Mesenchymal stem cell (in vitro differentiated cells and primary cell): ENCODE measurements around the gene CCDC197.
A peak's percentile ranks its signal among the peaks of the same experiment; 100 is the strongest.

ENCODE experiments used
- DNase-seq: peaks from one replicate; pipeline ENCODE4 v3.0.0-alpha.2; 2013
- H2AFZ ChIP-seq: one replicate; pipeline ENCODE4 v1.6.1; 2013; ENCODE audit warnings: low read depth, mild to moderate bottlenecking, control low read depth, inconsistent platforms, low read length, moderate library complexity
- H2AK5ac ChIP-seq: 2 replicates; pipeline ENCODE4 v1.6.1; 2013; ENCODE audit warnings: low read length, moderate library complexity, mild to moderate bottlenecking, inconsistent platforms; ENCODE audit not compliant: severe bottlenecking
- H2BK120ac ChIP-seq: one replicate; pipeline ENCODE4 v1.6.1; 2013; ENCODE audit warnings: low read depth, mild to moderate bottlenecking, inconsistent platforms, low read length, moderate library complexity
- H2BK12ac ChIP-seq, 2 experiments: one replicate each; pipeline ENCODE4 v1.6.1; 2013; ENCODE audit warnings: inconsistent platforms in 2 of 2, low read length in 2 of 2, mild to moderate bottlenecking in 2 of 2, moderate library complexity in 2 of 2, control low read depth in 1 of 2
- H2BK15ac ChIP-seq: one replicate; pipeline ENCODE4 v1.6.1; 2013; ENCODE audit warnings: mild to moderate bottlenecking, low read depth, inconsistent platforms; ENCODE audit not compliant: poor library complexity, severe bottlenecking
- H2BK5ac ChIP-seq: 2 replicates; pipeline ENCODE4 v1.6.1; 2013; ENCODE audit warnings: low read depth, mild to moderate bottlenecking, low read length, control low read depth, inconsistent platforms; ENCODE audit not compliant: poor library complexity, severe bottlenecking
- H3K14ac ChIP-seq, 2 experiments: one replicate each; pipeline ENCODE4 v1.6.1; 2013; ENCODE audit warnings: inconsistent platforms in 2 of 2, low read length in 2 of 2, control low read depth in 1 of 2, mild to moderate bottlenecking in 1 of 2, moderate library complexity in 1 of 2
- H3K18ac ChIP-seq, 2 experiments: one replicate each; pipeline ENCODE4 v1.6.1; 2013; ENCODE audit warnings: inconsistent platforms in 2 of 2, low read length in 2 of 2, control low read depth in 1 of 2, low read depth in 1 of 2, mild to moderate bottlenecking in 1 of 2
- H3K23ac ChIP-seq, 2 experiments: one replicate each; pipeline ENCODE4 v1.6.1; 2013; ENCODE audit warnings: inconsistent platforms in 2 of 2, low read length in 2 of 2, mild to moderate bottlenecking in 2 of 2, moderate library complexity in 2 of 2, control low read depth in 1 of 2
- H3K27ac ChIP-seq: 2 replicates; pipeline ENCODE4 v1.5.1; 2013; ENCODE audit warnings: mild to moderate bottlenecking, moderate library complexity, low read length, control low read depth, inconsistent platforms; ENCODE audit not compliant: poor library complexity, severe bottlenecking
- H3K27me3 ChIP-seq, 2 experiments: 2 replicates each; pipeline versions ENCODE4 v1.6.1 to v1.7.0; 2013; ENCODE audit warnings: low read length in 2 of 2, mild to moderate bottlenecking in 2 of 2, moderate library complexity in 2 of 2, control low read depth in 1 of 2, inconsistent platforms in 1 of 2; ENCODE audit not compliant: control insufficient read depth in 1 of 2, insufficient read depth in 1 of 2
- H3K36me3 ChIP-seq, 2 experiments: 2 replicates each; pipeline versions ENCODE4 v1.6.1 to v1.7.0; 2013; ENCODE audit warnings: low read length in 2 of 2, control low read depth in 1 of 2, inconsistent platforms in 1 of 2, low read depth in 1 of 2, mild to moderate bottlenecking in 1 of 2; ENCODE audit not compliant: insufficient read depth in 2 of 2, control insufficient read depth in 1 of 2
- H3K4ac ChIP-seq, 2 experiments: one replicate each; pipeline ENCODE4 v1.6.1; 2013; ENCODE audit warnings: inconsistent platforms in 2 of 2, low read length in 2 of 2, mild to moderate bottlenecking in 2 of 2, moderate library complexity in 2 of 2, control low read depth in 1 of 2, low read depth in 1 of 2
- H3K4me1 ChIP-seq: 2 replicates; pipeline ENCODE4 v1.6.1; 2013; ENCODE audit warnings: low read depth, low read length, control low read depth; ENCODE audit not compliant: control insufficient read depth, insufficient read depth
- H3K4me2 ChIP-seq: 2 replicates; pipeline ENCODE4 v1.6.1; 2013; ENCODE audit warnings: low read length, mild to moderate bottlenecking, inconsistent platforms; ENCODE audit not compliant: poor library complexity, severe bottlenecking
- H3K4me3 ChIP-seq, 2 experiments: 2 replicates each; pipeline versions ENCODE4 v1.5.1 to v1.7.0; 2013; ENCODE audit warnings: low read length in 2 of 2, mild to moderate bottlenecking in 2 of 2, control low read depth in 1 of 2, low read depth in 1 of 2; ENCODE audit not compliant: insufficient read depth in 1 of 2
- H3K79me1 ChIP-seq: replicated peaks from 2 replicates; pipeline ENCODE4 v1.6.1; 2013; ENCODE audit warnings: mild to moderate bottlenecking, control low read depth, low read length, inconsistent platforms; ENCODE audit not compliant: poor library complexity, severe bottlenecking
- H3K9ac ChIP-seq: 2 replicates; pipeline ENCODE4 v1.7.0; 2013; ENCODE audit warnings: mild to moderate bottlenecking, low read length, moderate library complexity
- H3K9me3 ChIP-seq: 2 replicates; pipeline ENCODE4 v1.7.0; 2013; ENCODE audit warnings: mild to moderate bottlenecking, low read length; ENCODE audit not compliant: control insufficient read depth
- H4K8ac ChIP-seq: one replicate; pipeline ENCODE4 v1.6.1; 2013; ENCODE audit warnings: inconsistent platforms, mild to moderate bottlenecking, low read length, moderate library complexity
- H4K91ac ChIP-seq: one replicate; pipeline ENCODE4 v1.6.1; 2013; ENCODE audit warnings: mild to moderate bottlenecking, low read length, inconsistent platforms
- WGBS: methylation state at CpG from one replicate; pipeline ENCODE4 v1.1.7; 2013; ENCODE audit warnings: mixed read lengths; 5-methylcytosine and 5-hydroxymethylcytosine counted together

Gene CCDC197

GRCh38 chr14:94029671-94030203, 32.6 kb downstream of the CCDC197 start:
- H3K14ac ChIP-seq: no peak overlapping the region
- H4K91ac ChIP-seq: no peak overlapping the region
- H3K23ac ChIP-seq: no peak overlapping the region
- H3K36me3 ChIP-seq: peaks cover 0 to 3% of the 10 kb centered on the region in 2 experiments
- H3K79me1 ChIP-seq: peaks cover 36% of the 10 kb centered on the region
- no peak overlapping the region for H3K4me2 ChIP-seq
- H2BK12ac ChIP-seq: no peak overlapping the region
- 94% methylated on average over 7 of the region's 7 CpGs for WGBS
- H3K9me3 ChIP-seq: peaks cover 5% of the 10 kb centered on the region
- no peak overlapping the region for H2BK5ac ChIP-seq
- H3K4me3 ChIP-seq: no peak overlapping the region
- H3K18ac ChIP-seq: no peak overlapping the region
- H2AK5ac ChIP-seq: no peak overlapping the region
- H3K4ac ChIP-seq: no peak overlapping the region
- H2AFZ ChIP-seq: no peak overlapping the region
- no peak for DNase-seq
- no peaks in the 10 kb centered on the region for H3K27me3 ChIP-seq
- H3K4me1 ChIP-seq: peaks cover 18% of the 10 kb centered on the region
- H3K27ac ChIP-seq: no peak overlapping the region
- no peak overlapping the region for H3K9ac ChIP-seq
- no peak overlapping the region for H2BK15ac ChIP-seq
- no peak overlapping the region for H2BK120ac ChIP-seq
- no peak overlapping the region for H4K8ac ChIP-seq

- Histone ChIP-seq H3K4me2 (no peak overlapping the region), H3K4me1 (peaks cover 17% of the 10 kb centered on the region), H3K18ac (no peak overlapping the region), H3K9ac (no peak overlapping the region), H2AK5ac (no peak overlapping the region), H3K4ac (no peak overlapping the region), H2BK12ac (no peak overlapping the region), H3K27ac (no peak overlapping the region), H4K8ac (no peak overlapping the region), H3K9me3 (peaks cover 5% of the 10 kb centered on the region), H3K27me3 (no peaks in the 10 kb centered on the region), H2BK5ac (no peak overlapping the region), H2AFZ (no peak overlapping the region), H3K36me3 (peaks cover 0 to 4% of the 10 kb centered on the region in 2 experiments), H2BK15ac (no peak overlapping the region), H3K4me3 (no peak overlapping the region), H3K79me1 (peaks cover 40% of the 10 kb centered on the region), H3K23ac (no peak overlapping the region), H2BK120ac (no peak overlapping the region), H4K91ac (no peak overlapping the region), H3K14ac (no peak overlapping the region)
- 94% methylated on average over 11 of the region's 14 CpGs for WGBS
- no peak for DNase-seq
Observed at GRCh38 chr14:94030571-94030970, 33.5 kb downstream of the CCDC197 start.

- WGBS: 93% methylated on average over 8 of the region's 8 CpGs
- Histone ChIP-seq H3K4me1 (peaks cover 18% of the 10 kb centered on the region), H3K4ac (no peak overlapping the region), H3K27ac (no peak overlapping the region), H4K8ac (no peak overlapping the region), H3K4me3 (no peak overlapping the region), H2BK12ac (no peak overlapping the region), H2BK120ac (no peak overlapping the region), H3K23ac (peak overlapping the region in 1 of 2 experiments; percentile 21), H3K14ac (no peak overlapping the region), H4K91ac (no peak overlapping the region), H3K9ac (no peak overlapping the region), H3K9me3 (peaks cover 5% of the 10 kb centered on the region), H2AFZ (no peak overlapping the region), H3K79me1 (peaks cover 42% of the 10 kb centered on the region), H2BK5ac (no peak overlapping the region), H3K27me3 (no peaks in the 10 kb centered on the region), H2AK5ac (no peak overlapping the region), H3K36me3 (peaks cover 0 to 4% of the 10 kb centered on the region in 2 experiments), H3K18ac (no peak overlapping the region), H3K4me2 (no peak overlapping the region), H2BK15ac (no peak overlapping the region)
- no peak for DNase-seq
Observed at GRCh38 chr14:94031161-94031882, 34.2 kb downstream of the CCDC197 start.

- Histone ChIP-seq H2AFZ (no peak overlapping the region), H4K8ac (no peak overlapping the region), H2BK12ac (no peak overlapping the region), H2BK5ac (no peak overlapping the region), H2BK120ac (no peak overlapping the region), H3K4me2 (no peak overlapping the region), H3K4me1 (peaks cover 15% of the 10 kb centered on the region), H3K27me3 (no peaks in the 10 kb centered on the region), H3K9ac (no peak overlapping the region), H3K4me3 (no peak overlapping the region), H2BK15ac (no peak overlapping the region), H4K91ac (no peak overlapping the region), H3K79me1 (peaks cover 38% of the 10 kb centered on the region), H3K18ac (no peak overlapping the region), H3K4ac (no peak overlapping the region), H3K9me3 (peaks cover 5% of the 10 kb centered on the region), H3K27ac (no peak overlapping the region), H2AK5ac (no peak overlapping the region), H3K36me3 (peaks cover 0 to 4% of the 10 kb centered on the region in 2 experiments), H3K23ac (no peak overlapping the region), H3K14ac (no peak overlapping the region)
- WGBS: 68% methylated on average over 6 of the region's 7 CpGs
- no peak for DNase-seq
Observed at GRCh38 chr14:94031883-94032279, 34.8 kb downstream of the CCDC197 start.
